Gastrocnemius medialis (tissue), 4 donors: ENCODE data around the gene FNIP2.

Source experiments
- CTCF ChIP-seq, 5 experiments: fragments of 450-650 bp in 3 of 5; fragments of 200-600 bp in 2 of 5; sonication (generic) in 2 of 5; IDR thresholded peaks in 4 of 5; conservative IDR thresholded peaks in 1 of 5; 1 replicate in 4 of 5; 2 replicates in 1 of 5; pipeline ENCODE4 v1.5.1; 2016 to 2019; ENCODE audit warnings: antibody characterized with exemption in 5 of 5, mild to moderate bottlenecking in 3 of 5, moderate library complexity in 3 of 5
- POLR2A ChIP-seq, 2 donors: fragments of 450-650 bp; IDR thresholded peaks; one replicate each; pipeline ENCODE4 v1.6.1; 2017; ENCODE audit warnings: antibody characterized with exemption in 2 of 2, mild to moderate bottlenecking in 2 of 2, moderate library complexity in 2 of 2

GRCh38 chr4:158890294-158890693 lies 121.5 kb downstream of the FNIP2 start:
- TF ChIP-seq POLR2A (IDR thresholded peaks at IDR 0.05) (no peak), CTCF (IDR thresholded peaks at IDR 0.05 in 4 of 5, conservative IDR thresholded peaks at IDR 0.05 in 1 of 5) (no peak)
